ENCODE data around the gene CPS1.

Gene CPS1

DNA sequence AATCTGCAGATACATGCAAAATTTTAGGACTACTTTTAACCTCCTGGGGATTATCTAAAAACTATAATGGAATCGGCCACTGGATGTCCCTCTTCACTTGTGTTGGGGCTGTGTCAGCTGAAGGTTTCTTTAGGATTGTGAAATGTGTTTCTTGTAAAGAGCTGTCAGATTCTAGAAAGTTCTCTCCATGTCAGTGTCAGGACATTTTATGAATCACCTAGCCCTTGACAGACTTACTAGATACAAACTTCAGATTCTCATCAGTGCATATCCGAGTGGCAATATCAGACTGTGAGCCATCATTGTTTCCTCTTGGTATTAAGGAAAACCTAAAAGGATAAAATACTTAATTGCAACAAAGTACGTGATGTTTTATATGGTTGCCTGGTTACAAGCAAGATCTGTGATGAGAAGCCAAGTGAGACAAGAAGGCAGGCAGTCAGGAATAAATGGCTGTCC lies 107.3 kb downstream of the CPS1 start:
- H3K27ac ChIP-seq (ENCODE audit: low read depth, low read length): no peak overlapping the region
- no peak overlapping the region for H3K4ac ChIP-seq (ENCODE audit: low read depth, low read length)
- H2BK5ac ChIP-seq (ENCODE audit: low read depth, low read length, poor library complexity): no peak overlapping the region
- no peaks in the 10 kb centered on the region for H3K27me3 ChIP-seq (ENCODE audit: insufficient read depth, low read length)
- H2AK5ac ChIP-seq (ENCODE audit: low read length): no peak overlapping the region
- H3K14ac ChIP-seq (ENCODE audit: low read length): no peak overlapping the region
- no peak overlapping the region for H3K9ac ChIP-seq (ENCODE audit: low read length)
- no peak overlapping the region for H3K4me3 ChIP-seq (ENCODE audit: low read depth, low read length)
- no CpG with 5 or more reads among the region's 3 CpGs for WGBS (ENCODE audit: extremely low coverage, insufficient coverage, insufficient read length)
- no peaks in the 10 kb centered on the region for H3K36me3 ChIP-seq (ENCODE audit: control insufficient read depth in 1 of 2, insufficient read depth in 2 of 2, low read length in 2 of 2)
- no peaks in the 10 kb centered on the region for H3K4me1 ChIP-seq (ENCODE audit: control insufficient read depth in 1 of 2, insufficient read depth in 2 of 2, low read length in 2 of 2)
- no peak overlapping the region for H3K4me2 ChIP-seq (ENCODE audit: low read length)
- H3K23ac ChIP-seq (ENCODE audit: low read length): no peak overlapping the region
- no peak overlapping the region for H2BK12ac ChIP-seq (ENCODE audit: low read length)
- no peaks in the 10 kb centered on the region for H3K79me1 ChIP-seq (ENCODE audit: low read length)
- H2BK120ac ChIP-seq (ENCODE audit: insufficient read depth, low read length, poor library complexity): no peak overlapping the region
- no peaks in the 10 kb centered on the region for H3K79me2 ChIP-seq (ENCODE audit: control insufficient read depth, insufficient read depth, low read length, poor library complexity)
- no peak overlapping the region for H3K18ac ChIP-seq (ENCODE audit: low read length)
- peak in 1 of 2 donors; percentile 21 for DNase-seq
- H4K8ac ChIP-seq (ENCODE audit: low read depth, low read length): no peak overlapping the region
- no peaks in the 10 kb centered on the region for H3K9me3 ChIP-seq (ENCODE audit: insufficient read depth, low read depth, low read length)
- no peak overlapping the region for H4K12ac ChIP-seq (ENCODE audit: low read depth, low read length)
- no peak overlapping the region for H2AFZ ChIP-seq (ENCODE audit: insufficient read depth, low read length, poor library complexity)
- no peak overlapping the region for H4K91ac ChIP-seq (ENCODE audit: low read depth, low read length)

DNA sequence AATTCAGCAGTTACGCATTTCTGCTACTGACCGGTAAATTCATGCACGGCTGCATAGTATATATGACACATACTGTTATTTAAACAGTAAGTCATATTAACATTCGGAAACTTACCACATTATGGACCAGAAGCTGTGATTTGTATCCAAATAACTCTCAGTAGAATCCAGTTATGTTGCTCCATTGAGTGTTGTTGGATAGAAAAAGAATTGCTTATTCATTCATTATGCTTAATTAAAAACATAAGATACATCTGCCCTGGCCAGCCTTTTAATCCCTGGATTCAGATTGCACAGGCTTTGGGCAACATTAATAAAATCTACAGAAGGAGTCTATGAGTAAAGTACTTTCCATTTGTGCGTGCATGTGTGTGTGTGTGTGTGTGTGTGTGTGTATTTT lies 111.3 kb downstream of the CPS1 start:
- Histone ChIP-seq H3K27me3 (ENCODE audit: insufficient read depth, low read length) (no peaks in the 10 kb centered on the region), H3K4me2 (ENCODE audit: low read length) (no peak overlapping the region), H2BK5ac (ENCODE audit: low read depth, low read length, poor library complexity) (no peak overlapping the region), H3K14ac (ENCODE audit: low read length) (no peak overlapping the region), H2AK5ac (ENCODE audit: low read length) (no peak overlapping the region), H3K18ac (ENCODE audit: low read length) (no peak overlapping the region), H3K79me1 (ENCODE audit: low read length) (no peaks in the 10 kb centered on the region), H3K4me3 (ENCODE audit: low read depth, low read length) (no peak overlapping the region), H4K12ac (ENCODE audit: low read depth, low read length) (no peak overlapping the region), H2BK12ac (ENCODE audit: low read length) (no peak overlapping the region), H3K36me3 (ENCODE audit: control insufficient read depth in 1 of 2, insufficient read depth in 2 of 2, low read length in 2 of 2) (no peaks in the 10 kb centered on the region), H2BK120ac (ENCODE audit: insufficient read depth, low read length, poor library complexity) (no peak overlapping the region), H3K23ac (ENCODE audit: low read length) (no peak overlapping the region), H3K4ac (ENCODE audit: low read depth, low read length) (no peak overlapping the region), H3K4me1 (ENCODE audit: control insufficient read depth in 1 of 2, insufficient read depth in 2 of 2, low read length in 2 of 2) (no peaks in the 10 kb centered on the region), H4K8ac (ENCODE audit: low read depth, low read length) (no peak overlapping the region), H3K79me2 (ENCODE audit: control insufficient read depth, insufficient read depth, low read length, poor library complexity) (no peaks in the 10 kb centered on the region), H3K9me3 (ENCODE audit: insufficient read depth, low read depth, low read length) (no peaks in the 10 kb centered on the region), H3K9ac (ENCODE audit: low read length) (no peak overlapping the region), H2AFZ (ENCODE audit: insufficient read depth, low read length, poor library complexity) (no peak overlapping the region), H4K91ac (ENCODE audit: low read depth, low read length) (no peak overlapping the region), H3K27ac (ENCODE audit: low read depth, low read length) (no peak overlapping the region)
- DNase-seq: no peak
- WGBS (ENCODE audit: extremely low coverage, insufficient coverage, insufficient read length): no CpG with 5 or more reads among the region's 5 CpGs

DNA sequence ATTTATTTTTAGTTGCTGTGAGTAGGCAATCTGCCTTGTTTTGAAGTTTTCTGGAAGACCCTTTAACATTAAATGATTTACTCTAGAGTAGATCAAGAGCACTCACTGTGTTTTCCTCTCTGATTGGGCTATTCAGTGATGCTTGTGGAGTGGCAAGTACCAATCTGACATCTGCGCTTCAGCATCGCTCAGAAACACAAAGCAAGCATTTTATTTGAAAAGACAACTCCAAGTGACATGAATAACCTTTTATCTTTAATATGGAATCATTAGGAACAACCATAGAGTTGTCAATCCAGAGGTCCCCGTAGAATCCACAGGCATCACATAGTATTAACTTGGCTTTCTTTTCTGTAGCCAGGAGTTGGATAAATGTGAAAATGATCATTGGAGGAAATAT lies 114.7 kb downstream of the CPS1 start:
- no peak for DNase-seq
- H4K12ac ChIP-seq (ENCODE audit: low read depth, low read length): no peak overlapping the region
- no peak overlapping the region for H3K23ac ChIP-seq (ENCODE audit: low read length)
- no peaks in the 10 kb centered on the region for H3K9me3 ChIP-seq (ENCODE audit: insufficient read depth, low read depth, low read length)
- H3K27ac ChIP-seq (ENCODE audit: low read depth, low read length): no peak overlapping the region
- no peak overlapping the region for H2BK5ac ChIP-seq (ENCODE audit: low read depth, low read length, poor library complexity)
- no peak overlapping the region for H2AFZ ChIP-seq (ENCODE audit: insufficient read depth, low read length, poor library complexity)
- H3K4me1 ChIP-seq (ENCODE audit: control insufficient read depth in 1 of 2, insufficient read depth in 2 of 2, low read length in 2 of 2): no peaks in the 10 kb centered on the region
- WGBS (ENCODE audit: extremely low coverage, insufficient coverage, insufficient read length): no CpG with 5 or more reads among the region's 3 CpGs
- no peak overlapping the region for H4K91ac ChIP-seq (ENCODE audit: low read depth, low read length)
- no peak overlapping the region for H4K8ac ChIP-seq (ENCODE audit: low read depth, low read length)
- H3K4me2 ChIP-seq (ENCODE audit: low read length): no peak overlapping the region
- H3K9ac ChIP-seq (ENCODE audit: low read length): no peak overlapping the region
- H2BK120ac ChIP-seq (ENCODE audit: insufficient read depth, low read length, poor library complexity): no peak overlapping the region
- H3K18ac ChIP-seq (ENCODE audit: low read length): no peak overlapping the region
- no peak overlapping the region for H3K4me3 ChIP-seq (ENCODE audit: low read depth, low read length)
- H3K14ac ChIP-seq (ENCODE audit: low read length): no peak overlapping the region
- no peak overlapping the region for H3K4ac ChIP-seq (ENCODE audit: low read depth, low read length)
- no peaks in the 10 kb centered on the region for H3K79me2 ChIP-seq (ENCODE audit: control insufficient read depth, insufficient read depth, low read length, poor library complexity)
- H3K36me3 ChIP-seq (ENCODE audit: control insufficient read depth in 1 of 2, insufficient read depth in 2 of 2, low read length in 2 of 2): no peaks in the 10 kb centered on the region
- no peaks in the 10 kb centered on the region for H3K27me3 ChIP-seq (ENCODE audit: insufficient read depth, low read length)
- no peak overlapping the region for H2BK12ac ChIP-seq (ENCODE audit: low read length)
- no peaks in the 10 kb centered on the region for H3K79me1 ChIP-seq (ENCODE audit: low read length)
- no peak overlapping the region for H2AK5ac ChIP-seq (ENCODE audit: low read length)

DNA sequence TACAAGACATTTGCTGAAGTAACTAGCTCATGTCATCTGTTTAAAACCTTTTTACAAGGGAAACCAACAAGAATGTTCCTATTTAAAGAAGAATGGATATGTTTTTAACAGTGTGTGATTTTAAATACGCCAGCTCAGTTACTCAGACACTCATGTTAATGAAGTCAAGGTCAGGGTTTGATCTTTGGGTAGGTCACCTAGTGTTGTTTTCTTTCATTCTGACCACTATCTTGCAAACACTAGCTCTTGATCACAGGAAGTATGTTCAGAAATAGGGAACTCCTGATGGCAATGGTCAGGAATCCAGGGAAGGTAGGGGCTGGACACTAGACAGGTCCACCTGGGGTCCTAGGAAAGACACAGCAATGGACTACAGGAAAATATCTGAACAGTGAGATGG lies 116.7 kb downstream of the CPS1 start:
- no peak overlapping the region for H3K27ac ChIP-seq (ENCODE audit: low read depth, low read length)
- no peak overlapping the region for H2AK5ac ChIP-seq (ENCODE audit: low read length)
- H3K9ac ChIP-seq (ENCODE audit: low read length): no peak overlapping the region
- H2BK5ac ChIP-seq (ENCODE audit: low read depth, low read length, poor library complexity): no peak overlapping the region
- H4K8ac ChIP-seq (ENCODE audit: low read depth, low read length): no peak overlapping the region
- no peaks in the 10 kb centered on the region for H3K27me3 ChIP-seq (ENCODE audit: insufficient read depth, low read length)
- H3K9me3 ChIP-seq (ENCODE audit: insufficient read depth, low read depth, low read length): no peaks in the 10 kb centered on the region
- no peaks in the 10 kb centered on the region for H3K79me1 ChIP-seq (ENCODE audit: low read length)
- H2BK12ac ChIP-seq (ENCODE audit: low read length): no peak overlapping the region
- WGBS (ENCODE audit: extremely low coverage, insufficient coverage, insufficient read length): no CpG with 5 or more reads among the region's 1 CpG
- no peak overlapping the region for H3K14ac ChIP-seq (ENCODE audit: low read length)
- H3K79me2 ChIP-seq (ENCODE audit: control insufficient read depth, insufficient read depth, low read length, poor library complexity): no peaks in the 10 kb centered on the region
- H3K4me1 ChIP-seq (ENCODE audit: control insufficient read depth in 1 of 2, insufficient read depth in 2 of 2, low read length in 2 of 2): no peaks in the 10 kb centered on the region
- DNase-seq: no peak
- H3K4me2 ChIP-seq (ENCODE audit: low read length): no peak overlapping the region
- H3K4ac ChIP-seq (ENCODE audit: low read depth, low read length): no peak overlapping the region
- H3K36me3 ChIP-seq (ENCODE audit: control insufficient read depth in 1 of 2, insufficient read depth in 2 of 2, low read length in 2 of 2): no peaks in the 10 kb centered on the region
- no peak overlapping the region for H3K18ac ChIP-seq (ENCODE audit: low read length)
- peak overlapping the region; percentile 75 for H3K23ac ChIP-seq (ENCODE audit: low read length)
- no peak overlapping the region for H2AFZ ChIP-seq (ENCODE audit: insufficient read depth, low read length, poor library complexity)
- no peak overlapping the region for H2BK120ac ChIP-seq (ENCODE audit: insufficient read depth, low read length, poor library complexity)
- H4K12ac ChIP-seq (ENCODE audit: low read depth, low read length): no peak overlapping the region
- no peak overlapping the region for H3K4me3 ChIP-seq (ENCODE audit: low read depth, low read length)
- no peak overlapping the region for H4K91ac ChIP-seq (ENCODE audit: low read depth, low read length)

Data from trophoblast cell (in vitro differentiated cells and primary cell).